Measurements from ENCODE around the gene KLF16. TPM values are rescaled to one million over a fixed set of nuclear protein-coding genes. Genes with fewer than 3 reads are reported as not detected.

Gene KLF16
- total and polyA plus RNA-seq, 9 of the 15 experiments (the other 6 are each of a cell fraction or from before 2014, with no cell fraction given) = 0.04 to 60.4 (median 6.8) TPM

DNA sequence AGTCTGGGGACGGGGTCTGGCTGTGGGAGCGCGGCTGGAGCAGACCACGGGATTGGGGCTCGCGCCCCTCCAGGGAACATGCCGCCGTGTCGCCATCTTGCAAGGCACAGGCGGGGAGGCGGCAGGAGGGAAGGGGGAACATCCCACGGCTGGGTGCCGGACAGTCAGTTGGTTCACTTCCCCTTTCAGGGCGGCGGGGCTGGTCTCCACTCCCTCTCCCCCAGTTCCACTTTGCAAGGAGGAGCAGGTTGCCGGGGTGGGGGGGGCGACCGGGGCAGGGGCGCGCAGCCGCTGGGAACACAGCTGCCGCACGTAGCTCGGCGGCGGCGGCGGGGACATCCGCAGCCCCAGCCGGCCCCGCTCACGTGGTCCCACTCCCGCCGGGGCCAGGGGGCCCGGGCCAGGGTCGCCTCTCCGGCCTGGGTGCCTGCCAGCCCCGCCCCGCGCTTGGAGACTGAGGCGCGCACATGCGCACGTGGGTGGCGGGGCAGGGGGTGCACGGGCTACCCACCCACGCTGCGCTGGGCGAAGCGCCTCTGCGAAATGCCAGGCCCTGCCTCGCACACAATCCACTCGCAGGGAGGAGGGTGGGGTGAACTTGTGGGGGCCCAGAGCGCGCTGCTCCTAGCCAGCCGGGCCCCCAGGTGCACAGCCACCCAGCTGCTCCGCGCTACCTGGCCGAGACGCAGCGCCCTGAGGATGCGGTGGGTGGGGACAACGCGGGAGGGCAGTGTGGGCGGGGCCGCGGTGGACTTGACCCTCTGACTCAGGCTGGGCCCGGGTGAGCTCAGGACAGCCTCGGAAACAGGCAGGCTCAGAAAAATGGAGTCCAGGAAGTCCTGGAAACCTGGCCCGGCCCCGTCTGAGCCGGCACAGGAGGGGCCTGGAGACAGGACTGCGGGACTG is 6.4 kb downstream of the KLF16 start (continued):
- no peak for TF ChIP-seq TOE1 (IDR thresholded peaks at IDR 0.05; ENCODE audit: borderline replicate concordance)
- TF ChIP-seq TOE1 (CRISPR knock-in tag; IDR thresholded peaks at IDR 0.05; ENCODE audit: borderline replicate concordance, low read depth) = peak; percentile 87; the same call in 1 of the 2 replicates
- no peak for TF ChIP-seq ZHX1 (conservative IDR thresholded peaks at IDR 0.05; ENCODE audit: low read length)
- no peak for TF ChIP-seq ZNF696 (CRISPR knock-in tag; conservative IDR thresholded peaks at IDR 0.05)
- no peak for TF ChIP-seq THRA (IDR thresholded peaks at IDR 0.05)
- no peak for TF ChIP-seq TAF1 (IDR thresholded peaks at IDR 0.05; ENCODE audit: control insufficient read depth, extremely low read depth, insufficient read depth, low read length, severe bottlenecking)
- TF ChIP-seq NR2C2 (CRISPR knock-in tag; IDR thresholded peaks at IDR 0.05) = peak; percentile 69; the same call in 1 of the 2 replicates
- TF ChIP-seq NR2C2 (tag; IDR thresholded peaks at IDR 0.05) = peak; percentile 91
- TF ChIP-seq BHLHE40 (IDR thresholded peaks at IDR 0.05; ENCODE audit: low read length) = peak; percentile 64
- TF ChIP-seq, protein P1, sequence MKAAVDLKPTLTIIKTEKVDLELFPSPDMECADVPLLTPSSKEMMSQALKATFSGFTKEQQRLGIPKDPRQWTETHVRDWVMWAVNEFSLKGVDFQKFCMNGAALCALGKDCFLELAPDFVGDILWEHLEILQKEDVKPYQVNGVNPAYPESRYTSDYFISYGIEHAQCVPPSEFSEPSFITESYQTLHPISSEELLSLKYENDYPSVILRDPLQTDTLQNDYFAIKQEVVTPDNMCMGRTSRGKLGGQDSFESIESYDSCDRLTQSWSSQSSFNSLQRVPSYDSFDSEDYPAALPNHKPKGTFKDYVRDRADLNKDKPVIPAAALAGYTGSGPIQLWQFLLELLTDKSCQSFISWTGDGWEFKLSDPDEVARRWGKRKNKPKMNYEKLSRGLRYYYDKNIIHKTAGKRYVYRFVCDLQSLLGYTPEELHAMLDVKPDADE (conservative IDR thresholded peaks at IDR 0.05; ENCODE audit: control insufficient read depth, low read depth, low read length) = no peak; the same call in 1 of the 2 replicates
- TF ChIP-seq GATAD2A (IDR thresholded peaks at IDR 0.05) = 0 out of 2 replicates have a peak, but pooled peaks have one; percentile 58
- TF ChIP-seq RBM14 (IDR thresholded peaks at IDR 0.05; ENCODE audit: borderline replicate concordance, insufficient read depth, low read depth, low read length) = no peak
- no peak for TF ChIP-seq PPARD (CRISPR knock-in tag; IDR thresholded peaks at IDR 0.05)
- TF ChIP-seq DIDO1 (tag; IDR thresholded peaks at IDR 0.05; ENCODE audit: low read depth) = no peak
- TF ChIP-seq SMARCC2 (IDR thresholded peaks at IDR 0.05; ENCODE audit: low read depth) = no peak
- TF ChIP-seq KDM2B (CRISPR knock-in tag; IDR thresholded peaks at IDR 0.05) = peak; percentile 67; the same call in 1 of the 2 replicates
- TF ChIP-seq GTF2E2 (tag; IDR thresholded peaks at IDR 0.05) = no peak
- TF ChIP-seq ZNF197 (CRISPR knock-in tag; IDR thresholded peaks at IDR 0.05; ENCODE audit: low read depth) = no peak
- no peak for TF ChIP-seq MECOM (CRISPR knock-in tag; IDR thresholded peaks at IDR 0.05)
- TF ChIP-seq MIER1 (IDR thresholded peaks at IDR 0.05; ENCODE audit: low read depth) = no peak
- no peak for TF ChIP-seq IFI16 (CRISPR knock-in tag; IDR thresholded peaks at IDR 0.05)
- TF ChIP-seq EP300 (IDR thresholded peaks at IDR 0.05; ENCODE audit: low read length) = 0 out of 2 replicates have a peak, but pooled peaks have one; percentile 14
- no peak for TF ChIP-seq MTA2 (IDR thresholded peaks at IDR 0.05; ENCODE audit: low read depth)
- no peak for TF ChIP-seq GABPB2 (CRISPR knock-in tag; conservative IDR thresholded peaks at IDR 0.05)
